GM23248 (cell line): Measurements from ENCODE around the gene TRIO. TPM values are rescaled to one million over a fixed set of nuclear protein-coding genes. Genes with fewer than 3 reads are reported as not detected.

Experiments
- DNase-seq: peaks from one replicate; pipeline ENCODE4 v3.0.0-alpha.2; 2015
- H2AFZ ChIP-seq: fragments of 200-600 bp; sonication (generic); 2 replicates; pipeline ENCODE4 v1.6.1; 2016; ENCODE audit warnings: antibody characterized with exemption
- H3F3A ChIP-seq: fragments of 200-600 bp; sonication (generic); 2 replicates; pipeline ENCODE4 v1.6.1; 2016; ENCODE audit warnings: mild to moderate bottlenecking, antibody characterized with exemption, mixed run types; ENCODE audit not compliant: insufficient read depth
- H3K27ac ChIP-seq: fragments of 200-600 bp; sonication (generic); 2 replicates; pipeline ENCODE4 v1.5.1; 2016; ENCODE audit warnings: mild to moderate bottlenecking
- H3K27me3 ChIP-seq: fragments of 200-600 bp; sonication (generic); replicated peaks from 2 replicates; pipeline ENCODE4 v1.6.1; 2016; ENCODE audit warnings: mild to moderate bottlenecking; ENCODE audit not compliant: insufficient read depth
- H3K36me3 ChIP-seq: fragments of 200-600 bp; sonication (generic); 2 replicates; pipeline ENCODE4 v1.6.1; 2016; ENCODE audit warnings: low read depth, mild to moderate bottlenecking
- H3K4me1 ChIP-seq: fragments of 200-600 bp; sonication (generic); 2 replicates; pipeline ENCODE4 v1.6.1; 2016; ENCODE audit warnings: mild to moderate bottlenecking; ENCODE audit not compliant: insufficient read depth
- H3K4me2 ChIP-seq: fragments of 200-600 bp; sonication (generic); one replicate; pipeline ENCODE4 v1.6.1; 2016; ENCODE audit warnings: mild to moderate bottlenecking; ENCODE audit not compliant: unreplicated experiment
- H3K4me3 ChIP-seq: fragments of 200-600 bp; sonication (generic); 2 replicates; pipeline ENCODE4 v1.5.1; 2016; ENCODE audit warnings: mild to moderate bottlenecking
- H3K79me2 ChIP-seq: fragments of 200-600 bp; sonication (generic); 2 replicates; pipeline ENCODE4 v1.6.1; 2016; ENCODE audit warnings: mild to moderate bottlenecking; ENCODE audit not compliant: insufficient read depth
- H3K9ac ChIP-seq: fragments of 200-600 bp; sonication (generic); 2 replicates; pipeline ENCODE4 v1.6.1; 2016; ENCODE audit warnings: mild to moderate bottlenecking
- H3K9me2 ChIP-seq: fragments of 200-600 bp; sonication (generic); 2 replicates; pipeline ENCODE4 v1.6.1; 2016; ENCODE audit warnings: mixed run types, mild to moderate bottlenecking, moderate library complexity; ENCODE audit not compliant: insufficient read depth
- H3K9me3 ChIP-seq: fragments of 200-600 bp; sonication (generic); one replicate; pipeline ENCODE4 v1.6.1; 2017; ENCODE audit warnings: low read depth
- H4K20me1 ChIP-seq: fragments of 200-600 bp; sonication (generic); 2 replicates; pipeline ENCODE4 v1.6.0; 2016; ENCODE audit not compliant: insufficient read depth
- EZH2 ChIP-seq: fragments of 200-600 bp; sonication (generic); IDR thresholded peaks from 2 replicates; pipeline ENCODE4 v1.6.1; 2018; ENCODE audit warnings: antibody characterized with exemption, mild to moderate bottlenecking; ENCODE audit not compliant: insufficient read depth, poor library complexity, severe bottlenecking
- EZH2phosphoT487 ChIP-seq: fragments of 200-600 bp; sonication (generic); IDR thresholded peaks from 2 replicates; pipeline ENCODE4 v1.6.1; 2018; ENCODE audit warnings: antibody characterized with exemption, moderate library complexity, mild to moderate bottlenecking, low read depth; ENCODE audit not compliant: insufficient read depth
- WGBS, 2 experiments: methylation state at CpG; one replicate each; pipeline ENCODE4 v1.1.6; 2015 to 2017; ENCODE audit warnings: low lambda C conversion rate in 2 of 2, low coverage in 1 of 2; ENCODE audit errors: missing lambda C conversion rate in 2 of 2; 5-methylcytosine and 5-hydroxymethylcytosine counted together
- in situ Hi-C: fragments of 300-500 bp; cut with MboI; formaldehyde crosslinking; loops from 2 replicates; pipeline ENCODE4 v1.15.0; 2020
- polyA plus RNA-seq: library from polyadenylated mRNA; unstranded; fragments of >200 nt; fragmentation: Nextera tagmentation; extraction: Ambion mirVana; gene quantifications from 2 replicates; pipeline ENCODE4 v1.2.1, GENCODE V29; 2016
- total RNA-seq: library from RNA; depleted of rRNA; stranded (reverse); fragments of >200 nt; shearing (Covaris generic); gene quantifications from 2 replicates; pipeline ENCODE4 v1.2.3, GENCODE V29; 2014

Gene TRIO
- total and polyA plus RNA-seq, 2 experiments from 2014 or later, result 28.1 to 198 TPM

GRCh38 chr5:14229181-14229580 is 86.0 kb downstream of the TRIO start:
- Histone ChIP-seq H3K9ac (no peak overlapping the region), H3K4me3 (no peak overlapping the region), H2AFZ (no peak overlapping the region), H3K9me3 (no peaks in the 10 kb centered on the region), H3K27me3 (no peaks in the 10 kb centered on the region), H4K20me1 (peaks cover 36% of the 10 kb centered on the region), H3K79me2 (peaks cover 100% of the 10 kb centered on the region), H3F3A (peaks cover 81% of the 10 kb centered on the region), H3K27ac (no peak overlapping the region), H3K4me1 (peaks cover 47% of the 10 kb centered on the region), H3K36me3 (0 out of 2 replicates have a peak, but pooled peaks cover 6% of the 10 kb centered on the region), H3K9me2 (no peaks in the 10 kb centered on the region), H3K4me2 (no peak overlapping the region)
- no peak for TF ChIP-seq EZH2
- TF ChIP-seq EZH2phosphoT487, result no peak
- WGBS, 2 experiments, result 97% methylated on average over 1 of the region's 1 CpG
- in situ Hi-C loops, result no loop called here
- no peak for DNase-seq

GRCh38 chr5:14229734-14230133 is 86.6 kb downstream of the TRIO start:
- H3K27ac ChIP-seq, result no peak overlapping the region
- no peak overlapping the region for H3K9ac ChIP-seq
- H3K9me2 ChIP-seq, result no peaks in the 10 kb centered on the region
- no peak for DNase-seq
- in situ Hi-C loops, result no loop called here
- H3K4me3 ChIP-seq, result no peak overlapping the region
- H3K79me2 ChIP-seq, result peaks cover 100% of the 10 kb centered on the region
- H4K20me1 ChIP-seq, result peaks cover 36% of the 10 kb centered on the region
- peaks cover 53% of the 10 kb centered on the region for H3K4me1 ChIP-seq
- H3K9me3 ChIP-seq, result no peaks in the 10 kb centered on the region
- H3K27me3 ChIP-seq, result no peaks in the 10 kb centered on the region
- TF ChIP-seq EZH2, result no peak
- TF ChIP-seq EZH2phosphoT487, result no peak
- H3K36me3 ChIP-seq, result 0 out of 2 replicates have a peak, but pooled peaks cover 6% of the 10 kb centered on the region
- no peak overlapping the region for H3K4me2 ChIP-seq
- H3F3A ChIP-seq, result peaks cover 82% of the 10 kb centered on the region
- H2AFZ ChIP-seq, result no peak overlapping the region
- WGBS, 2 experiments, result 90 to 93% methylated on average over 7 of the region's 7 CpGs

- 76 to 81% methylated on average over 2 of the region's 2 CpGs for WGBS, 2 experiments
- H3K4me3 ChIP-seq, result no peak overlapping the region
- in situ Hi-C loops, result no loop called here
- TF ChIP-seq EZH2 (no peak), EZH2phosphoT487 (no peak)
- peak overlapping the region; percentile 10 for H3K4me2 ChIP-seq
- peaks cover 66% of the 10 kb centered on the region for H3K4me1 ChIP-seq
- H4K20me1 ChIP-seq, result peaks cover 36% of the 10 kb centered on the region
- H3F3A ChIP-seq, result peaks cover 81% of the 10 kb centered on the region
- H3K9me2 ChIP-seq, result no peaks in the 10 kb centered on the region
- no peak overlapping the region for H2AFZ ChIP-seq
- H3K9me3 ChIP-seq, result no peaks in the 10 kb centered on the region
- DNase-seq, result peak; percentile 57
- H3K79me2 ChIP-seq, result peaks cover 100% of the 10 kb centered on the region
- H3K27ac ChIP-seq, result peak overlapping the region; percentile 35
- H3K9ac ChIP-seq, result no peak overlapping the region
- no peaks in the 10 kb centered on the region for H3K27me3 ChIP-seq
- 0 out of 2 replicates have a peak, but pooled peaks cover 6% of the 10 kb centered on the region for H3K36me3 ChIP-seq
Measured at GRCh38 chr5:14231156-14231555, 88.0 kb downstream of the TRIO start.

- Histone ChIP-seq H3K4me1 (peaks cover 73% of the 10 kb centered on the region), H3K79me2 (peaks cover 100% of the 10 kb centered on the region), H2AFZ (no peak overlapping the region), H3K9ac (no peak overlapping the region), H4K20me1 (peaks cover 41% of the 10 kb centered on the region), H3K4me3 (no peak overlapping the region), H3K27me3 (no peaks in the 10 kb centered on the region), H3K36me3 (0 out of 2 replicates have a peak, but pooled peaks cover 3% of the 10 kb centered on the region), H3K27ac (no peak overlapping the region), H3K9me3 (no peaks in the 10 kb centered on the region), H3K9me2 (no peaks in the 10 kb centered on the region), H3K4me2 (peak overlapping the region; percentile 10), H3F3A (peaks cover 81% of the 10 kb centered on the region)
- WGBS, 2 experiments, result 97 to 100% methylated on average over 4 of the region's 4 CpGs
- TF ChIP-seq EZH2phosphoT487, result no peak
- no peak for TF ChIP-seq EZH2
- no peak for DNase-seq
- in situ Hi-C loops, result no loop called here
Measured at GRCh38 chr5:14231890-14232289, 88.7 kb downstream of the TRIO start.

GRCh38 chr5:14234204-14234603 is 91.1 kb downstream of the TRIO start:
- Histone ChIP-seq H3K36me3 (no peaks in the 10 kb centered on the region), H3K79me2 (peaks cover 100% of the 10 kb centered on the region), H3K27me3 (no peaks in the 10 kb centered on the region), H3K9ac (no peak overlapping the region), H3K27ac (peak overlapping the region; percentile 18), H3K4me2 (peak overlapping the region; percentile 29), H3K9me3 (no peaks in the 10 kb centered on the region), H3K4me1 (peaks cover 90% of the 10 kb centered on the region), H3K4me3 (no peak overlapping the region), H4K20me1 (peaks cover 40% of the 10 kb centered on the region), H2AFZ (no peak overlapping the region), H3K9me2 (no peaks in the 10 kb centered on the region), H3F3A (peaks cover 85% of the 10 kb centered on the region)
- in situ Hi-C loops, result no loop called here
- 80 to 84% methylated on average over 3 of the region's 3 CpGs for WGBS, 2 experiments
- TF ChIP-seq EZH2 (no peak), EZH2phosphoT487 (no peak)
- peak; percentile 40 for DNase-seq
